ENCODE results near the gene MICOS13.

DNA sequence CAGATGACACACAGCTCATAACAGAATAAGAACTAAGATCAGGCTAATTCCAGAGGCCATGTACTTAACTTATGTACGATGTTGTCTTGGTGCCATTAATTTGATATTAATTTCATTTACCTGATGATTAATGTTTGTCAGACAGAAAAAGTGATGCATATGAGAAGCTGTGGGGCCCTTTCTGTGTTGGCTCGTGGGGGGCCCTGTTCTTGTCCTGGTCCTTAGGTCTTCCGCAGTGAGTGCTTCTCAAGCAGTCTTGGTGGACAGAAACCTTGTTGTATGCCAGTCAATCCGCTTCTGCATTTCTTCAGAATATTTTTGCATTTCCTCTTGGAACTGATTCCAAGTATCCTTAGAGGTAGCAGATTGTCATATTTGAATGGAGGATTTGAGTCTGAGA is 37.3 kb downstream of the MICOS13 start:
- TF ChIP-seq POLR2A (IDR thresholded peaks at IDR 0.05; ENCODE audit: low read depth, low read length) (no peak), ZBTB40 (IDR thresholded peaks at IDR 0.05; ENCODE audit: borderline replicate concordance) (no peak), RB1 (IDR thresholded peaks at IDR 0.05; ENCODE audit: borderline replicate concordance) (no peak)
- TF ChIP-seq, protein P1, sequence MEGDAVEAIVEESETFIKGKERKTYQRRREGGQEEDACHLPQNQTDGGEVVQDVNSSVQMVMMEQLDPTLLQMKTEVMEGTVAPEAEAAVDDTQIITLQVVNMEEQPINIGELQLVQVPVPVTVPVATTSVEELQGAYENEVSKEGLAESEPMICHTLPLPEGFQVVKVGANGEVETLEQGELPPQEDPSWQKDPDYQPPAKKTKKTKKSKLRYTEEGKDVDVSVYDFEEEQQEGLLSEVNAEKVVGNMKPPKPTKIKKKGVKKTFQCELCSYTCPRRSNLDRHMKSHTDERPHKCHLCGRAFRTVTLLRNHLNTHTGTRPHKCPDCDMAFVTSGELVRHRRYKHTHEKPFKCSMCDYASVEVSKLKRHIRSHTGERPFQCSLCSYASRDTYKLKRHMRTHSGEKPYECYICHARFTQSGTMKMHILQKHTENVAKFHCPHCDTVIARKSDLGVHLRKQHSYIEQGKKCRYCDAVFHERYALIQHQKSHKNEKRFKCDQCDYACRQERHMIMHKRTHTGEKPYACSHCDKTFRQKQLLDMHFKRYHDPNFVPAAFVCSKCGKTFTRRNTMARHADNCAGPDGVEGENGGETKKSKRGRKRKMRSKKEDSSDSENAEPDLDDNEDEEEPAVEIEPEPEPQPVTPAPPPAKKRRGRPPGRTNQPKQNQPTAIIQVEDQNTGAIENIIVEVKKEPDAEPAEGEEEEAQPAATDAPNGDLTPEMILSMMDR (IDR thresholded peaks at IDR 0.05 in 2 of 3, conservative IDR thresholded peaks at IDR 0.05 in 1 of 3; ENCODE audit: control insufficient read depth in 2 of 3, extremely low read depth in 1 of 3, insufficient read depth in 1 of 3, low read depth in 3 of 3, low read length in 3 of 3) = no peak

All from GM12878 (cell line).